H9 (cell line): Measurements from ENCODE around the gene DNAJC12. TPM values are rescaled to one million over a fixed set of nuclear protein-coding genes. Genes with fewer than 3 reads are reported as not detected.

Source experiments
- DNase-seq: peaks from one replicate; pipeline ENCODE4 v3.0.0-alpha.2; 2017
- H2AFZ ChIP-seq: one replicate; pipeline ENCODE4 v1.6.1; 2013; ENCODE audit warnings: mild to moderate bottlenecking, low read length, control low read depth, moderate library complexity
- H2AK5ac ChIP-seq: 2 replicates; pipeline ENCODE4 v1.6.1; 2013; ENCODE audit warnings: low read length, control low read depth, mixed read lengths; ENCODE audit not compliant: insufficient read length
- H2BK120ac ChIP-seq: one replicate; pipeline ENCODE4 v1.6.1; 2013; ENCODE audit warnings: low read depth, mild to moderate bottlenecking, low read length, control low read depth, inconsistent platforms; ENCODE audit not compliant: poor library complexity, severe bottlenecking
- H2BK12ac ChIP-seq: 2 replicates; pipeline ENCODE4 v1.6.1; 2013; ENCODE audit warnings: low read length, control low read depth, mixed read lengths, low read depth; ENCODE audit not compliant: insufficient read length
- H2BK15ac ChIP-seq: 2 replicates; pipeline ENCODE4 v1.6.1; 2013; ENCODE audit warnings: low read depth, low read length, control low read depth
- H2BK20ac ChIP-seq: one replicate; pipeline ENCODE4 v1.6.1; 2013; ENCODE audit warnings: low read depth, mild to moderate bottlenecking, low read length, control low read depth, inconsistent platforms; ENCODE audit not compliant: poor library complexity, severe bottlenecking
- H2BK5ac ChIP-seq: 2 replicates; pipeline ENCODE4 v1.6.1; 2013; ENCODE audit warnings: low read length, control low read depth, mixed read lengths; ENCODE audit not compliant: insufficient read length
- H3K14ac ChIP-seq: 2 replicates; pipeline ENCODE4 v1.6.1; 2013; ENCODE audit warnings: low read length, control low read depth; ENCODE audit not compliant: insufficient read depth
- H3K18ac ChIP-seq: 2 replicates; pipeline ENCODE4 v1.6.1; 2013; ENCODE audit warnings: low read depth, mild to moderate bottlenecking, mixed read lengths, low read length, control low read depth; ENCODE audit not compliant: insufficient read length
- H3K23ac ChIP-seq: 2 replicates; pipeline ENCODE4 v1.6.1; 2013; ENCODE audit warnings: low read length, control low read depth, mixed read lengths, low read depth; ENCODE audit not compliant: insufficient read length
- H3K23me2 ChIP-seq: 2 replicates; pipeline ENCODE4 v1.6.1; 2013; ENCODE audit warnings: low read depth, mild to moderate bottlenecking, mixed read lengths, low read length, control low read depth; ENCODE audit not compliant: insufficient read length, poor library complexity, severe bottlenecking
- H3K27ac ChIP-seq: 2 replicates; pipeline ENCODE4 v1.5.1; 2013; ENCODE audit warnings: low read length, control low read depth, mixed read lengths, low read depth; ENCODE audit not compliant: insufficient read length
- H3K27me3 ChIP-seq: 2 replicates; pipeline ENCODE4 v1.6.1; 2013; ENCODE audit warnings: low read length, control low read depth, inconsistent platforms; ENCODE audit not compliant: insufficient read depth
- H3K4ac ChIP-seq: 2 replicates; pipeline ENCODE4 v1.6.1; 2013; ENCODE audit warnings: low read depth, mild to moderate bottlenecking, control low read depth, inconsistent platforms, low read length, moderate library complexity
- H3K4me1 ChIP-seq: 2 replicates; pipeline ENCODE4 v1.6.1; 2013; ENCODE audit warnings: low read length, control low read depth, inconsistent platforms; ENCODE audit not compliant: insufficient read depth
- H3K4me2 ChIP-seq: 2 replicates; pipeline ENCODE4 v1.6.1; 2013; ENCODE audit warnings: low read length, control low read depth, mixed read lengths; ENCODE audit not compliant: insufficient read length, insufficient read depth
- H3K56ac ChIP-seq: 2 replicates; pipeline ENCODE4 v1.6.1; 2013; ENCODE audit warnings: low read depth, mild to moderate bottlenecking, mixed read lengths, low read length, control low read depth; ENCODE audit not compliant: insufficient read length
- H3K79me1 ChIP-seq: 2 replicates; pipeline ENCODE4 v1.6.1; 2013; ENCODE audit warnings: low read depth, mild to moderate bottlenecking, moderate library complexity, low read length, control low read depth, inconsistent platforms; ENCODE audit not compliant: insufficient read depth, poor library complexity, severe bottlenecking
- H3K79me2 ChIP-seq: 2 replicates; pipeline ENCODE4 v1.6.1; 2013; ENCODE audit warnings: low read length, control low read depth, inconsistent platforms; ENCODE audit not compliant: insufficient read depth
- H3K9ac ChIP-seq: 2 replicates; pipeline ENCODE4 v1.6.1; 2013; ENCODE audit warnings: low read length, control low read depth, mixed read lengths; ENCODE audit not compliant: insufficient read length; ENCODE audit errors: extremely low read depth
- H3K9me3 ChIP-seq: one replicate; pipeline ENCODE4 v1.6.1; 2013; ENCODE audit warnings: low read depth, low read length, inconsistent platforms; ENCODE audit not compliant: control insufficient read depth
- H3T11ph ChIP-seq: one replicate; pipeline ENCODE4 v1.6.1; 2013; ENCODE audit warnings: mild to moderate bottlenecking, low read length, control low read depth, inconsistent platforms
- H4K20me1 ChIP-seq: one replicate; pipeline ENCODE4 v1.6.1; 2013; ENCODE audit not compliant: control insufficient read depth, insufficient read length, insufficient read depth
- H4K5ac ChIP-seq: 2 replicates; pipeline ENCODE4 v1.6.1; 2013; ENCODE audit warnings: low read depth, mild to moderate bottlenecking, mixed read lengths, low read length, control low read depth; ENCODE audit not compliant: insufficient read length
- H4K8ac ChIP-seq: replicated peaks from 2 replicates; pipeline ENCODE4 v1.6.1; 2013; ENCODE audit warnings: low read length, control low read depth, mixed read lengths, low read depth; ENCODE audit not compliant: insufficient read length
- H4K91ac ChIP-seq: 2 replicates; pipeline ENCODE4 v1.6.1; 2013; ENCODE audit warnings: low read depth, mild to moderate bottlenecking, moderate library complexity, mixed read lengths, low read length, control low read depth; ENCODE audit not compliant: insufficient read length
- H3K27ac Mint-ChIP-seq, 3 experiments: 2 replicates in 2 of 3; 3 replicates in 1 of 3; pipeline ENCODE4 v1.8.0; 2020 to 2021; ENCODE audit warnings: mixed read lengths in 3 of 3, mild to moderate bottlenecking in 1 of 3, moderate library complexity in 1 of 3
- H3K27me3 Mint-ChIP-seq: 2 replicates; pipeline ENCODE4 v1.8.0; 2021; ENCODE audit warnings: low read depth, mild to moderate bottlenecking, moderate library complexity, mixed read lengths
- H3K36me3 Mint-ChIP-seq, 3 experiments: 2 replicates in 2 of 3; 3 replicates in 1 of 3; pipeline ENCODE4 v1.8.0; 2020 to 2021; ENCODE audit warnings: low read depth in 3 of 3, mixed read lengths in 3 of 3; ENCODE audit not compliant: insufficient read depth in 1 of 3
- H3K4me1 Mint-ChIP-seq, 2 experiments: 2 replicates each; pipeline ENCODE4 v1.8.0; 2020; ENCODE audit warnings: mixed read lengths in 2 of 2
- H3K4me3 Mint-ChIP-seq, 2 experiments: 2 replicates in 1 of 2; 3 replicates in 1 of 2; pipeline ENCODE4 v1.8.0; 2020 to 2021; ENCODE audit warnings: mild to moderate bottlenecking in 2 of 2, mixed read lengths in 2 of 2, moderate library complexity in 1 of 2
- H3K9me3 Mint-ChIP-seq, 2 experiments: 2 replicates in 1 of 2; 3 replicates in 1 of 2; pipeline ENCODE4 v1.8.0; 2020; ENCODE audit warnings: mild to moderate bottlenecking in 2 of 2, mixed read lengths in 2 of 2, moderate library complexity in 1 of 2
- CTCF ChIP-seq: fragments of 200-600 bp; sonication (generic); conservative IDR thresholded peaks from 3 replicates; pipeline ENCODE4 v1.8.0; 2021; ENCODE audit warnings: antibody characterized with exemption, mild to moderate bottlenecking
- WGBS: extraction: QIAGEN DNeasy Blood & Tissue Kit; methylation state at CpG from one replicate; pipeline ENCODE4 v1.1.7; 2013; ENCODE audit warnings: missing lambda C conversion rate, low lambda C conversion rate, mixed read lengths; ENCODE audit not compliant: insufficient read length; ENCODE audit errors: extremely low coverage; 5-methylcytosine and 5-hydroxymethylcytosine counted together
- total RNA-seq: library from RNA; stranded (reverse); gene quantifications from 2 replicates; pipeline ENCODE4 v1.2.1, GENCODE V29; 2021

DNAJC12 gene
- total RNA-seq, 1 experiment from 2014 or later, result 0.85 TPM

GRCh38 chr10:67767244-67767643 is 70.7 kb downstream of the DNAJC12 start:
- H4K91ac ChIP-seq, result no peak overlapping the region
- no peak overlapping the region for H3K18ac ChIP-seq
- H3K23ac ChIP-seq, result no peak overlapping the region
- no peak overlapping the region for H2BK20ac ChIP-seq
- no peak overlapping the region for H2BK15ac ChIP-seq
- peaks cover 3% of the 10 kb centered on the region; the same call in 1 of the 2 replicates for H3K4me1 ChIP-seq
- no peak overlapping the region for H2AK5ac ChIP-seq
- no peak overlapping the region for H3K27ac ChIP-seq
- TF ChIP-seq CTCF, result no peak
- no peak overlapping the region for H3T11ph ChIP-seq
- no peaks in the 10 kb centered on the region for H3K9me3 ChIP-seq
- no peaks in the 10 kb centered on the region for H4K20me1 ChIP-seq
- H2BK5ac ChIP-seq, result no peak overlapping the region
- no peak overlapping the region for H3K9ac ChIP-seq
- Mint-ChIP-seq H3K36me3 (no peaks in the 10 kb centered on the region; a peak in 1 of 7 replicates), H3K27ac (no peak overlapping the region), H3K9me3 (peaks cover 0 to 2% of the 10 kb centered on the region in 2 experiments; a peak in 2 of 5 replicates), H3K27me3 (peaks cover 6% of the 10 kb centered on the region; the same call in 1 of the 2 replicates), H3K4me1 (peaks cover under 1 to 6% of the 10 kb centered on the region in 2 experiments; a peak in 2 of 4 replicates), H3K4me3 (no peak overlapping the region)
- WGBS, result no CpG with 5 or more reads among the region's 2 CpGs
- H3K79me1 ChIP-seq, result no peaks in the 10 kb centered on the region
- no peak overlapping the region for H3K14ac ChIP-seq
- no peak overlapping the region for H4K5ac ChIP-seq
- H2BK12ac ChIP-seq, result no peak overlapping the region
- DNase-seq, result no peak
- H3K56ac ChIP-seq, result no peak overlapping the region
- no peak overlapping the region for H3K4me2 ChIP-seq
- H3K27me3 ChIP-seq, result no peaks in the 10 kb centered on the region; the same call in 1 of the 2 replicates
- no peaks in the 10 kb centered on the region for H3K79me2 ChIP-seq
- H3K23me2 ChIP-seq, result no peaks in the 10 kb centered on the region
- H4K8ac ChIP-seq, result no peak overlapping the region
- no peak overlapping the region for H2AFZ ChIP-seq
- H3K4ac ChIP-seq, result no peak overlapping the region
- H2BK120ac ChIP-seq, result no peak overlapping the region
